SU-DHL-6 (cell line): Measurements from ENCODE around the gene ASPN.

ENCODE experiments used
- H2AFZ ChIP-seq: fragments of 200-600 bp; sonication (generic); 2 replicates; pipeline ENCODE4 v1.6.1; 2014; ENCODE audit warnings: low read depth, mild to moderate bottlenecking, moderate library complexity, mixed read lengths, antibody characterized with exemption, low read length; ENCODE audit not compliant: severe bottlenecking
- H3F3A ChIP-seq: fragments of 200-600 bp; shearing (Covaris generic); 2 replicates; pipeline ENCODE4 v1.6.0; 2016; ENCODE audit warnings: antibody characterized with exemption, mild to moderate bottlenecking; ENCODE audit not compliant: insufficient read depth
- H3K27ac ChIP-seq: fragments of 200-600 bp; sonication (generic); 2 replicates; pipeline ENCODE4 v1.5.1; 2016; ENCODE audit warnings: low read depth, mild to moderate bottlenecking, low read length, moderate library complexity, mixed read lengths
- H3K27me3 ChIP-seq: fragments of 200-600 bp; sonication (generic), shearing (Covaris generic); 2 replicates; pipeline ENCODE4 v1.6.0; 2014; ENCODE audit warnings: mild to moderate bottlenecking, low read length
- H3K36me3 ChIP-seq: fragments of 200-600 bp; sonication (generic); 2 replicates; pipeline ENCODE4 v1.6.1; 2014; ENCODE audit warnings: mild to moderate bottlenecking, low read length, mixed read lengths
- H3K4me2 ChIP-seq: fragments of 300-600, 200-600 bp; shearing (Covaris generic), sonication (generic); 2 replicates; pipeline ENCODE4 v1.6.0; 2014; ENCODE audit warnings: low read length, low read depth, mild to moderate bottlenecking; ENCODE audit not compliant: poor library complexity, severe bottlenecking
- H3K4me3 ChIP-seq: fragments of 200-600 bp; sonication (generic); 2 replicates; pipeline ENCODE4 v1.5.1; 2014; ENCODE audit warnings: antibody characterized with exemption, low read length, mild to moderate bottlenecking, mixed read lengths; ENCODE audit not compliant: insufficient read depth, poor library complexity, severe bottlenecking
- H3K79me2 ChIP-seq: fragments of 200-600 bp; sonication (generic); 2 replicates; pipeline ENCODE4 v1.6.1; 2014; ENCODE audit warnings: mild to moderate bottlenecking, low read length, moderate library complexity; ENCODE audit not compliant: insufficient read depth
- H3K9ac ChIP-seq: fragments of 200-600 bp; sonication (generic); 2 replicates; pipeline ENCODE4 v1.7.0; 2014; ENCODE audit warnings: mild to moderate bottlenecking, low read length
- H3K9me2 ChIP-seq: fragments of 200-600 bp; sonication (generic); replicated peaks from 2 replicates; pipeline ENCODE4 v1.6.1; 2014; ENCODE audit warnings: low read length; ENCODE audit not compliant: insufficient read depth
- H3K9me3 ChIP-seq: fragments of 200-600 bp; sonication (generic); 2 replicates; pipeline ENCODE4 v1.6.1; 2014; ENCODE audit warnings: low read length, mixed read lengths; ENCODE audit not compliant: insufficient read depth
- H4K20me1 ChIP-seq: fragments of 200-600 bp; sonication (generic); 2 replicates; pipeline ENCODE4 v1.6.1; 2014; ENCODE audit warnings: low read depth, mild to moderate bottlenecking, antibody characterized with exemption, low read length, moderate library complexity, mixed read lengths
- CTCF ChIP-seq: fragments of 200-600 bp; sonication (generic); IDR thresholded peaks from one replicate; pipeline ENCODE4 v1.5.1; 2017; ENCODE audit warnings: antibody characterized with exemption, mild to moderate bottlenecking, low read length, moderate library complexity; ENCODE audit not compliant: insufficient read depth, poor library complexity, severe bottlenecking
- EZH2phosphoT487 ChIP-seq: fragments of 200-600 bp; sonication (generic), shearing (Covaris generic); conservative IDR thresholded peaks from 2 replicates; pipeline ENCODE4 v1.6.1; 2018; ENCODE audit warnings: mild to moderate bottlenecking, antibody characterized with exemption, low read length, moderate library complexity, mixed read lengths

ASPN gene

GRCh38 chr9:92507005-92507404 lies 24.7 kb upstream of the ASPN start:
- H2AFZ ChIP-seq, result no peak overlapping the region
- no peak overlapping the region for H3K27ac ChIP-seq

GRCh38 chr9:92506184-92506857 lies 24.0 kb upstream of the ASPN start:
- Histone ChIP-seq H3K9me2 (no peaks in the 10 kb centered on the region), H3K4me3 (no peak overlapping the region), H2AFZ (no peak overlapping the region), H3K36me3 (no peaks in the 10 kb centered on the region), H3K9me3 (no peaks in the 10 kb centered on the region), H3K79me2 (no peaks in the 10 kb centered on the region), H3K27me3 (no peaks in the 10 kb centered on the region), H3K4me2 (no peak overlapping the region), H4K20me1 (no peaks in the 10 kb centered on the region), H3F3A (no peaks in the 10 kb centered on the region), H3K27ac (no peak overlapping the region), H3K9ac (no peak overlapping the region)
- no peak for TF ChIP-seq CTCF
- no peak for TF ChIP-seq EZH2phosphoT487

More at GRCh38 chr9:92507005-92507404, 24.7 kb upstream of the ASPN start:
- Histone ChIP-seq H4K20me1 (no peaks in the 10 kb centered on the region), H3F3A (no peaks in the 10 kb centered on the region), H3K79me2 (no peaks in the 10 kb centered on the region), H3K4me3 (no peak overlapping the region), H3K4me2 (no peak overlapping the region), H3K9me3 (no peaks in the 10 kb centered on the region), H3K27me3 (no peaks in the 10 kb centered on the region), H3K9ac (no peak overlapping the region), H3K36me3 (no peaks in the 10 kb centered on the region), H3K9me2 (no peaks in the 10 kb centered on the region)
- TF ChIP-seq CTCF, result no peak
- TF ChIP-seq EZH2phosphoT487, result no peak

GRCh38 chr9:92504881-92505280 lies 22.6 kb upstream of the ASPN start:
- H3F3A ChIP-seq, result no peaks in the 10 kb centered on the region
- H3K27ac ChIP-seq, result no peak overlapping the region
- H3K79me2 ChIP-seq, result no peaks in the 10 kb centered on the region
- no peak overlapping the region for H2AFZ ChIP-seq
- no peaks in the 10 kb centered on the region for H3K27me3 ChIP-seq
- no peaks in the 10 kb centered on the region for H4K20me1 ChIP-seq
- TF ChIP-seq EZH2phosphoT487 (no peak), CTCF (no peak)
- no peak overlapping the region for H3K9ac ChIP-seq
- no peaks in the 10 kb centered on the region for H3K36me3 ChIP-seq
- no peaks in the 10 kb centered on the region for H3K9me2 ChIP-seq
- no peaks in the 10 kb centered on the region for H3K9me3 ChIP-seq
- H3K4me3 ChIP-seq, result no peak overlapping the region
- no peak overlapping the region for H3K4me2 ChIP-seq
